Glutamatergic neuron (in vitro differentiated cells): ENCODE data around the gene ATXN7L2. TPM values are rescaled to one million over a fixed set of nuclear protein-coding genes. Genes with fewer than 3 reads are reported as not detected.

Experiments used
- DNase-seq: peaks from one replicate; pipeline ENCODE4 v3.0.0; 2022
- H3K27ac Mint-ChIP-seq: one replicate; pipeline ENCODE4 v1.8.0; 2020; ENCODE audit warnings: mild to moderate bottlenecking, mixed read lengths, inconsistent platforms; ENCODE audit not compliant: unreplicated experiment
- H3K27me3 Mint-ChIP-seq: one replicate; pipeline ENCODE4 v1.8.0; 2020; ENCODE audit warnings: mild to moderate bottlenecking, moderate library complexity, mixed read lengths, inconsistent platforms; ENCODE audit not compliant: unreplicated experiment
- H3K36me3 Mint-ChIP-seq: one replicate; pipeline ENCODE4 v1.8.0; 2020; ENCODE audit warnings: mild to moderate bottlenecking, mixed read lengths, inconsistent platforms; ENCODE audit not compliant: unreplicated experiment
- H3K4me1 Mint-ChIP-seq: one replicate; pipeline ENCODE4 v1.8.0; 2020; ENCODE audit warnings: mild to moderate bottlenecking, low read depth, mixed read lengths, inconsistent platforms; ENCODE audit not compliant: unreplicated experiment
- H3K4me3 Mint-ChIP-seq: one replicate; pipeline ENCODE4 v1.8.0; 2020; ENCODE audit warnings: mild to moderate bottlenecking, mixed read lengths, inconsistent platforms; ENCODE audit not compliant: unreplicated experiment
- H3K9me3 Mint-ChIP-seq: one replicate; pipeline ENCODE4 v1.8.0; 2020; ENCODE audit warnings: mild to moderate bottlenecking, moderate library complexity, mixed read lengths, inconsistent platforms; ENCODE audit not compliant: unreplicated experiment
- total RNA-seq: library from RNA; stranded (reverse); fragmentation: NEBNext Ultra II Directional; extraction: Animal tissue kit (Norgen Biotek cat#: 25700); gene quantifications from one replicate; pipeline ENCODE4 v1.2.1, GENCODE V29; 2021; ENCODE audit not compliant: unreplicated experiment
- TF ChIP-seq, protein P1 (sequence below): fragments of 200-600 bp; sonication (generic); IDR thresholded peaks from one replicate; pipeline ENCODE4 v1.5.0; 2021; ENCODE audit not compliant: partially characterized antibody, unreplicated experiment

The ATXN7L2 gene
- total RNA-seq, 1 donor from 2014 or later: 54.9 TPM

DNA sequence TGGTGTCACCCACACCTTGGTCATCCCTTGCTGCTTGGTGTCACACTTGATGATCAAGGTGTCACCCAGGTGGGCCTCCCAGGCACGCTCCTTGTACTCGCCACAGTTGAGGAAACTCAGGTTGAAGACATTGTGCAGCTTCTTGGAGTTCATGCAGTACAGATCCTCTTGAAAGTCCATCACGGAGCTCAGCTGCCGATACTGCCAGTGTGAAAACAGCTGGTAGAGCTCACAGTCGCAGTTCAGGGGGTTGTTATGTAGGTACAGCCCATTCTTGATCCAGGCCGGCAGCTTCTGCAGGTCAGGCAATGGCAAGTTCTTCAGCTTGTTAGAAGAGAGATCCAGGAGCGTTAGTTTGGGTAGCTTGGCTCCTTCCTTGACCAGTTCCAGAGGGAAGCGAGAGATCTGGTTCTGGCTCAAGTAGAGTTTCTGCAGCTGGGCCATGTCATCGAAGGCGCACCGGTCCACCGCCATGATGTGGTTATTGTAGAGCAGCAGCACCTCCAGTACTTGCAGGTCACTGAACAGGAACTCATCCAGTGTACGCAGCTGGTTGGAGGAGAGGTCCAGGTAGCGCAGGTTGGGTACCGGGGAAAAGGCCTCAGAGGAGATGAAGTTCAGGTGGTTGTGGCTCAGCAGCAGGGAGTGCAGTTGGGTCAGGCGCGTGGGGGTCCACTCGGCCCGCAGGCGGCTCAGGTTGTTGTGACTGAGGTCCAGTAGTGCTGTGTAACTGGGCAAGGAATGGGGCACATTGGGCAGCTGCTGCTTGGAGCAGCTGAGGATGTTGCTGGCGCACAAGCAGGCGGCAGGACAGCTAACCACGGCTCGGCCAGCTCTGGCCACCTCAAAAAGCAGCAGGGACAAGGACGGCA, 24.5 kb downstream of the ATXN7L2 start:
- peak overlapping the region; percentile 48 for H3K27ac Mint-ChIP-seq
- peaks cover 7% of the 10 kb centered on the region for H3K4me1 Mint-ChIP-seq
- DNase-seq: no peak
- peaks cover 24% of the 10 kb centered on the region for H3K27me3 Mint-ChIP-seq
- TF ChIP-seq, protein P1, sequence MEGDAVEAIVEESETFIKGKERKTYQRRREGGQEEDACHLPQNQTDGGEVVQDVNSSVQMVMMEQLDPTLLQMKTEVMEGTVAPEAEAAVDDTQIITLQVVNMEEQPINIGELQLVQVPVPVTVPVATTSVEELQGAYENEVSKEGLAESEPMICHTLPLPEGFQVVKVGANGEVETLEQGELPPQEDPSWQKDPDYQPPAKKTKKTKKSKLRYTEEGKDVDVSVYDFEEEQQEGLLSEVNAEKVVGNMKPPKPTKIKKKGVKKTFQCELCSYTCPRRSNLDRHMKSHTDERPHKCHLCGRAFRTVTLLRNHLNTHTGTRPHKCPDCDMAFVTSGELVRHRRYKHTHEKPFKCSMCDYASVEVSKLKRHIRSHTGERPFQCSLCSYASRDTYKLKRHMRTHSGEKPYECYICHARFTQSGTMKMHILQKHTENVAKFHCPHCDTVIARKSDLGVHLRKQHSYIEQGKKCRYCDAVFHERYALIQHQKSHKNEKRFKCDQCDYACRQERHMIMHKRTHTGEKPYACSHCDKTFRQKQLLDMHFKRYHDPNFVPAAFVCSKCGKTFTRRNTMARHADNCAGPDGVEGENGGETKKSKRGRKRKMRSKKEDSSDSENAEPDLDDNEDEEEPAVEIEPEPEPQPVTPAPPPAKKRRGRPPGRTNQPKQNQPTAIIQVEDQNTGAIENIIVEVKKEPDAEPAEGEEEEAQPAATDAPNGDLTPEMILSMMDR: no peak
- H3K36me3 Mint-ChIP-seq: peaks cover 11% of the 10 kb centered on the region
- H3K9me3 Mint-ChIP-seq: peaks cover 12% of the 10 kb centered on the region
- H3K4me3 Mint-ChIP-seq: peak overlapping the region; percentile 87

DNA sequence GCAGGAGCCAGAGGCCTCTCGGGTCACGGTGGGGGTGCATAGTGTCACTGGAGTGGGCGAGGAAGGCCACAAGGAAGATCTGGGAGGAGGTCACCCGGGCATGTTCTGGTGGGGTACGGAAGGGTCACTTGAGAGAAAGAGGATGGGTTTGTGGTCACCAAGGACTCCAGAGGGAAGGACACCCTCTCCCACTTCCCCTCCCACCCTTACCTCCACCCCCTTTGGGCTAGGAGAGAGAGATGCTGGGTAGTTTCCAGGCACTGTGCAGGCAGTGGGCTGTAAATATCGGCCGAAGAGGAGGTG, 25.1 kb downstream of the ATXN7L2 start:
- H3K27me3 Mint-ChIP-seq: peaks cover 25% of the 10 kb centered on the region
- DNase-seq: no peak
- peaks cover 7% of the 10 kb centered on the region for H3K4me1 Mint-ChIP-seq
- H3K36me3 Mint-ChIP-seq: peaks cover 11% of the 10 kb centered on the region
- peak overlapping the region; percentile 87 for H3K4me3 Mint-ChIP-seq
- H3K27ac Mint-ChIP-seq: peak overlapping the region; percentile 64
- TF ChIP-seq, protein P1: no peak
- peaks cover 12% of the 10 kb centered on the region for H3K9me3 Mint-ChIP-seq

DNA sequence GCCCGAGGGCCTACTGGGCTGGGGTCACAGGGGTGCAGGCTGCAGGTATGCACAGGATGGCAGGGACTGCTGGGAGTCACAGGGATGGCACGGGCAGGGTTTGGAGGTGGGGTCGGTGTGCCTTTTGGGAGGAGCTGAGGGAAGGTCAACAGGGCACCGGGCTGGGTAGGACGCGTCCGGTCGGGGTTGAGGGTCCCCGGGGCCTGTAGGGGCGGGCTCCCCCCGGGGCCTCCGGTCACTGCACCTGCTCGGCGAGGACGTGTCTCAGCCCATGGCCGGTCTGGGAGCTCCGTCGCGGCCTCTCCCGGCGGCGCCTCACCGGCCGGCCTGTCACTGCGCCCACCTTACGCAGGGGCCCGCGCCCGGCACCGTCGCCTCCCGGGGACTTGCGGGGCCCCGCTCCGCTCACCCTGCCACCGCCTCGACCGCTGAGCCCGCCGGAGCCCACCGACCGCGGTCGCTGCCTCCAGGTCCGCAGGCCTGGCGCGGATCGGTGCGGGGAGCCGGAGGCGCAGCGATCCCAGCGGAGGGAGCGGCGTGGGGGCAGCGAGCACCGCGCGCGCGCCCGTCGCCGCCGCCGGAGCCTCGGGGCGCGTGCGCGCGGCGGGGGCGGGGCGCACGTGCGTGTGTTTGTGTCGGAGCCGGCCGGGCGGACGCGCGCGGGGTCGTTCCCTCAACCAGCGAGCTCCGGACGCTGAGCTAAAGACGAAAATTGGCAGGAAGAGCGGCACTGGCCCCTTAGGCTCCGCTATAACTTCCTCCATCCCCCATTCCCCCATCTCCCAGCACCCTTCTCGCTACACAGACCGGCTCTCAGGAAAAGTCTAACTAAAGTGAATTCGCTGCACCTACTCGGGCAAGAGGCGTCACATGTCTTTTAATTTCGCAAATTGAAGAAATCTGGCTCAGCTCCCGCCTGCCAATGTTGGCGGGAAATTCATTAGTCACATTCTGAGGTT, 25.8 kb downstream of the ATXN7L2 start, which contains the start of gene AMIGO1:
TSS of gene AMIGO1 (minus strand) at position 552 of the 959 bp plus-strand sequence. CDS start 815 bp downstream, outside the sequence.
- H3K4me1 Mint-ChIP-seq: peaks cover 5% of the 10 kb centered on the region
- peak; percentile 62 for DNase-seq
- H3K4me3 Mint-ChIP-seq: peak within 1 kb of the TSS; percentile 96
- peaks cover 11% of the 10 kb centered on the region for H3K36me3 Mint-ChIP-seq
- TF ChIP-seq, protein P1: no peak
- H3K27ac Mint-ChIP-seq: peak within 1 kb of the TSS; percentile 64
- peaks cover 25% of the 10 kb centered on the region for H3K27me3 Mint-ChIP-seq
- H3K9me3 Mint-ChIP-seq: peaks cover 12% of the 10 kb centered on the region

DNA sequence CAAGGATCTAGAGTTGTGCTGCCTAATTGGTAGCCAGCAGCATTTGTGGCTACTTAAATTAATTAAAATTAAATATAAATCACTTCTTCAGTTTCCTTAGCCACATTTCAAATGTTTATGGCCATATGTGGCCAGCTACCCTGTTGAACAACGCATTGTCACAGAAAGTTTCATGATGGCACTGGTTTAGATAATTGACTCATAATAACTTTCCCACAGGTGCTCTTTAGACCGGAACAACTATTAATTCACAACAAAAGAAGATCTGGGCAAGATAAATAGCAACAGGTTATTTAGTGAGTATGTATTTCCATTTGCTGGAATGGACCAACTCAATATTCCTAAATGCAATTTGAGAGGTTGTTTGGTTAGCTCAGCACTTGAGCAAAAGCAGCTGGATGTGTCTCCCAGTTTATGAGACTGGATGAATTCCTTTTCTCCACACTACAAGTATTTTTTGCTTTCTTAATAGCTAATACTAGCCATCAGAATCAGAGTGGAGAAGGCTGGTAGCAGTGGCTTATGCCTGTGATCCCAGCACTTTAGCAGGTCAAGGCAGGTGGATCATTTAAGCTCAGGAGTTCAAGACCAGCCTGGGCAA, 29.5 kb downstream of the ATXN7L2 start:
- DNase-seq: no peak
- Mint-ChIP-seq H3K27ac (no peak overlapping the region), H3K9me3 (peaks cover 6% of the 10 kb centered on the region), H3K4me3 (no peak overlapping the region), H3K36me3 (peaks cover 6% of the 10 kb centered on the region), H3K27me3 (peaks cover 22% of the 10 kb centered on the region), H3K4me1 (peaks cover 14% of the 10 kb centered on the region)
- TF ChIP-seq, protein P1: no peak
